SHP77 treated with DMSO at 0.1 percent for 48 hours (cell line): ENCODE measurements around the gene GREM2.

Experiments
- DNase-seq: peaks from one replicate; lab custom pipeline; 2025; lab: John Stamatoyannopoulos, UW

GREM2 gene

GRCh38 chr1:240611619-240612480 is at the start of gene GREM2:
Gene GREM2 (minus strand): TSS chr1:240612155. CDS start chr1:240493475, 118,680 bp downstream.
- DNase-seq = no peak

DNA sequence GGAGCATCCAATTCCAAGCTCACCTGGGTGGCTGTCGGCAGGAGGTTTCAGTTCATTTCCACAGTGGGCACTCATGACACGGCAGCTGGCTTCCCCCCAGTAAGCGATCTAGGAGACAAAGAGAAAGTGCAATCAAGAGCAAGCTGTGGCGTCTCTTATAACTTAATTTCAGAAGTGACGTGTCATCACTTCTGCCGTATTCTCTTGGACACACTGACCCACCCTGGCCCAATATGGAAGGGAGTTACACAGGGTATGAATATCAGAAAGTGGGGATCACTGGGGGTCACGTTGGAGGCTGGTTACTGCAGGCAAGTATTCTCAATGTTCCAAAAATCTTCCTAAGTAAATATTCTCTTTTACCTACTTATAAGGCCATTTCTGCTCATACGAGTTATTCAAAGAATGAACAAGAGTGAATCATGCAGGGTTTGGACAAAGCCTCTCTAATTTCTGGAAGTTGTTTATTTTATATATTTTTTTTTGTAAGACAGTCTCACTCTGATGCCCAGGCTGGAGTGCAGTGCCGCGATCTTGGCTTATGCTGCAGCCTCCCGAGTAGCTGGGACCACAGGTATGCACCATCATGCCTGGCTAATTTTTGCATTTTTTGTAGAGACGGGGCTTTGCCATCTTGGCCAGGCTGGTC is 46.5 kb upstream of the GREM2 start:
- DNase-seq = no peak

DNA sequence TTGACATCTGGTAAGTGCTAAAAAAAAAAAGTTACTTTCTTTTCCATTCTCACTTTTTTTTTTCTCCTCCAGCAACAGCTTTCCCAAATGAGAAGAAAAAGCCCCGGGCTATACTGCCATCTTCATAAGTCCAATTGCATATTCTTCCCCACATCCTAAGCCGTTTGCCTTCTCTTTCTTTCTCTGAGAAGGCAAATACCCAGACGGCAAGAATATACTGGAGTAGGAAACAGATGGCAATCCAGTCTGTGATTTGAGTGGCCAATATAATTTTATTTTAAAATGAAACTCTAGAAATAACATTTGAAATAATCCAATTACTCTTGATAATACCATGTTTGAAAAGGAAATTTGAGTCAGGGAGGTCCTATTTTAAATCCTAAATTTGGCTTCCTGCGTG is 44.6 kb upstream of the GREM2 start:
- no peak for DNase-seq

- peak; percentile 2 for DNase-seq
Measured at GRCh38 chr1:240652961-240653409, 41.0 kb upstream of the GREM2 start.

DNA sequence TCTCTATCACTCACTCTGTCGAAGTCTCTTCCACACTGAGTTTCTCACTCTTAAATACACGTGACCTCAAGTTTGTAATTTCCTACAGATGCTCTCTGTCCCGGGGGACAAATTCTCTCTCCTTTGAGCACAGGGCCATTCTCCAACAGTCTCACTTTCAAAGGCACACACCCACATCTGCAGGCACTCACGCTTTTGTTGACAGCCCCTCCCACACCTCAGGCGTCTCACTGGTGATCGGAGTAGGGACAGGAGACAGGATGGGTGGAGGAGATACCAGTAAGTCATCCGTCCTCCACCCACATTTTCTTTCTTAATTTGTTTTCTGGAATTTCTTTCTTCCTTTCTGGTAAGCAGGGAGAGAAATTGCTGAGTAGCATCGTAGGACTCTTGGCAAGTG is 40.6 kb upstream of the GREM2 start:
- no peak for DNase-seq

DNA sequence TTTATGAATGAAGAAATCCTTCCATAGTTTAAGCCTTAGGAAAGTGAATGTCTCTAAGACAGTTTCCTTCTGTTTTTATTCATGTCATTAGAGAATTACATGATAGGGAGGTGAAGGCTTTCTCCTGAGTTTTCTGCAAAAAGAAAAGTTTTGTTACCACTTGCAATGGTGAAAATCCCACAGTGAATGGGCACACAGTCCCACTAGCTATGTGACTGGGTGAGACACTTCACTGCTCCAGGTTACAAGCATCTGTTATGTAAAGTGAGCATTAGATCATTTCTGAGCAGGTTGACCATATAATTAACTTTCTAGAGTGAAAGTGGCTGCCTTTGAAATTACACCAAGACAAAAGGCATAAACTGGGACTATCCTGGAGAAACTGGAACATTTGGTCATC is 38.9 kb upstream of the GREM2 start:
- no peak for DNase-seq

GRCh38 chr1:240649733-240650721 is 38.1 kb upstream of the GREM2 start:
- DNase-seq = no peak

DNA sequence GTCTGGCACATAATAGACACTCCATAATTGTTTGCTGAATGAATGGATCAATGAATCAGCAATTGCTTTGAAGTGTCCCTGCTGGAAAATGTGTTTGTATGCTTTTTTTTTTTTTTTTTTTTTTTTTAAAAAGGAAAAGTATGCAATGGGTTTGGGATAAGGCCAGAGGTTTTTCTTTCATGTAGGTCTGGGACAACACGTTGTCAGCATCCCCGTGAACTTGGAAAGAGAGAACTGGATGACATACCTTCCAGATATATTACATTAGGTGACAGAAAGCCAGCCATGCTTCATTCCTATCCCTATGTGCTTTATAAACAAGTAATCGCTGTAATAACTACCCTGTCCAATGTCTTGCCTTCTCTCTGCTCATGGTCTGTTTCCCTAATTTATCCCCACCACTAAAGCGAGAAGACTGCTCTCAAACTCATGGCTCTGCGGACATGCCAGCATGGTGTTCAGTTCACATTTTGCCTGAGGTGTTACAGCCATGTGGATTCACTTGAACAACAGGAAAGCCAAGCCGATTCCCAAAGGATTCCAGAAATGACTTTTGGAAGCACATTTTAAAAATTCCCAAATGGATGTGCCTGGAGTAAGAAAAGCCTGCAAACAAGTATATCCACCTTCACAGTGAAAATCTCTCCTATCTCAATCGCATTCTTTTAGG is 34.8 kb upstream of the GREM2 start:
- no peak for DNase-seq

DNA sequence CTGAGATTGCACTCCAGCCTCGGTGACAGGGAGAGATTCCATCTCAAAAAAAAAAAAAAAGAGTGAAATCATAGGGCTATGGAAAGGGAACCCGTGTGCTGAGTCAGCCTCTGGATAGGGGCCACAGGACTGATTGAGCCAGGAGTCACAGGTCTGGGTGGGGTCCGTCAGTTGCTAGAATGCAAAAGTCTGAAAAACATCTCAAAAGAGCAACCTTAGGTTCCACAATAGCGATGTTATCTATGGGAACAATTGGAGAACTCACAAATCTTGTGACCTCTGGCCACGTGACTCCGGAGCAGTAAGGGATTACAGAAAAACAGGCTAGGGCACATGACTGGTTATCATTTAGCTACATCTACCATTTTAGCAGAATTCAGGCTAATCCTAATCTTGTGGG is 32.8 kb upstream of the GREM2 start:
- DNase-seq = no peak

DNA sequence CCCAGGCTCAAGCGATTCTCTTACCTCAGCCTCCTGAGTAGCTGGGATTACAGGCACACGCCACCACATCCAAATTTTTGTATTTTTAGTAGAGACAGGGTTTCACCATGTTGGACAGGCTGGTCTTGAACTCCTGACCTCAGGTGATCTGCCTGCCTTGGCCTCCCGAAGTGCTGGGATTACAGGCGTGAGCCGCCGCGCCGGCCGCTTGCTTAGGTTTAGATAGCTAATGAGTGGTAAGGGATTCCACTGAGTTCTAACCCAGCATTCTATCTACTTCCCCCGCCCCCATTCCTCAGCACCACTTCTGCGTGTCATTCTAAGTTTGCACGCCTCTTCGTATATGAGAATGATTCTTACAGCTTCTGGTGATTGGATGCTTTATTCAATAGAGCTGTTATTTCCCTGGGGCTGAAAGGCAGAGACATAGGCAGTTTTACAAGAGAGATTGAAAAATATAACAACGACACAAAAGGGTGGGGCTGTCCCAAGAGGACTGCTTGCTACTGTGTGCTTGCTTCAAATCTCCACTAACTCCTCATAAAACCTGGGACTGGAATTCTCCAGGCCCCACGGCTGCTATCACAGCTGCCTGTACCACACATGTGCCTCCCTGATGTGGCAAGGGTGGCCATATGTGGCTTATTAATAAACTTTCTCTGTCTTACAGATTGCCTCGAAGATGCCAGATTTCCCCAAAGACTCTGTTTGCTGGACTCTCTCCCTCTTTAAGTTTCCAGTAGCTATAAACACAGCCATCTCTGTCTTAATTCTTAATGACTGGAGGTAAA is 23.7 kb upstream of the GREM2 start:
- DNase-seq = no peak

GRCh38 chr1:240630409-240630808 is 18.5 kb upstream of the GREM2 start:
- no peak for DNase-seq

DNA sequence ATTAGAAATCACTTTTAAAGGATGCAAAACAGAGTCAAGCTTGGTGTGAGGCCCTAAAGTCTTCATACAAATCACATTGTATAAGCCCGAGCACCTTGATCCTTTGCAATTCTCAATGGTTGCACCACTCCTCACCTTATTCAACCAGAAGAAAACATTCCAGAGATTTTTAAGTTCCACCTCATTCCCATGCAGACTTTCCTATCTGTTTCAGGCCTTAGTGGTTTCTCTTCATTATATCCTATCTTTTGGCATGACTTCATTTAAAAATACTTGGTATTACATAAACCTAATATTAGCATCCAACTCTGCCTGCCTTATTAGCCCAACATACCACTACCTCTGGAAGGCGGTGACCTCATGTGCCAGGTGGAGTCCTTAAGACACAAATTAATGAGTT is 9.3 kb upstream of the GREM2 start:
- DNase-seq = no peak

GRCh38 chr1:240619906-240620621 is 8.1 kb upstream of the GREM2 start:
- no peak for DNase-seq

- no peak for DNase-seq
Measured at GRCh38 chr1:240619357-240619756, 7.4 kb upstream of the GREM2 start.

- no peak for DNase-seq
Measured at GRCh38 chr1:240618946-240619345, 7.0 kb upstream of the GREM2 start.

DNA sequence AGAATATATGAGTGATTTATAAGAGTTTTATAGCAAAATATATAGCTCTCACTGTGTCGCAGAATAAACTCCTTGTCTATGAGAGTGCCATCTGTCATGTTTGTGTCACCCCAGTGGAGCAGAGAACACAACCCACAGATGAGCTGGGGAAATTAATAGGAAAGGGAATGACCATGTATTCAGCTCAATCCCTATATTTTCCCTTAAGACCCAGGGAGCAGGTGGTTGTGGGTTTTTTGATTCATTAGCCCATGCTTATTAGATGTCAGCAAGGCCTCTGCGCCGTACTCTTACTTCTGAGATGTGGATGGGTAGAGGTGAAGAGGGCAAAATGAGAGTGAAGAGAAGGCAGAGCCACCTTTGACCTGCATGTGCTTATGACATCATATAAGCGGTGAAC is 4.1 kb upstream of the GREM2 start:
- no peak for DNase-seq

DNA sequence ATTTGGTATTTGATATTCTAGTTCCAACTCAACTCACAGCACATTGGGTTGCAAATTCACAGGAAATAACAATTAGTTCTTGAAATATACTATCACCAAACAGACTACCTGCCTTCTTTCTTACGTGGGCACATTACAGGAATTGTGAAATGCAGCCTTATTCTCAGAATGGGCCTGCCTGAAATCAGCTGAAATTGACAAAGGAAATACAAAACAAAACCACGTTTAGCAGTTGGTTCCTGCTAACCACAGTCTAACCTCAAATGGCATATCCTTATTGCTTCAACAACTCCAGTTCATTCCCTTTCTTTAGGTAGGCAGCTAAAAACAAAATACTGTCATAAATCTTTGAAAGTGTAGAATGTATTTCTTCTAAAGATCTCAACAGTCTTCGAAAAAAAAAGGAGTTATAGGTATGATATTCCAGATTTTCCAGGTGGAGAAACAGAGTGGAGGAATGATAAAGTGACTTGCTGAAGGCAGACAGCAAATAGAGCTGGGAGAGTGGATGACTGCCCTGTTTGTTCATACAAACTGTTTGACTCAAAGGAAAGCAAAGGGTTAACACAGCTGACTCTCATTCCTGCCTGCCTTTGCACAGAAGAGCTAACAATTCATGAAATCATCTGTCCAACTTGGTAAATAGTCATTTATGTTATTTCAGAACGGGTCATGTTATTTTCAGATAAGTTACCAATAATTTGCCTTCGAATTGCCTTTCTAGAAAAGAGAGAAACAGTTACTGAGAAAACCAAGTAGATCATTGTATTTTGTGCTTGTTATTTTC is 1.6 kb upstream of the GREM2 start:
- DNase-seq = no peak

DNA sequence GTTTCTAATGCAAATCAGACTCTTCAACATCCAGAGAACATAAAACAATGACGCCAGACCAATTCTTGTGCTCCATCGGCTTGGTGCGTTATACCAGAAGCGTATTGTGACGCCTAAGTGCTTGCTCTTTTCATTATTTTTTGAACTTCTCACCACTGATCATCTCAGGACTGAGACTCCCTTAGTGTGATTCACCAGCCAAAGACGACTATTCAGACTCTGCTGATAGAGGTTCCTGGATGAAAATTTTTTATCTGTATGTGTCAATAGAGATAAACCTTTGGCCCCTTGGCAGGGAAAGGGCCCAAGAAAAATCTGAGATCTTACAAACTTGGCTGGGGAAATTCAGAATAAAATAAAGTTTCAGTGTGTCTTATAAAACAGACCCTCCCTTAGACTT is 856 bp upstream of the GREM2 start:
- DNase-seq = no peak

GRCh38 chr1:240611228-240611618 is 732 bp downstream of the GREM2 start:
- no peak for DNase-seq
